Suprapubic skin (tissue), 3 donors: Measurements from ENCODE around the gene WDR5.

ENCODE experiments used
- EP300 ChIP-seq: sonication (generic); formaldehyde crosslinking; IDR thresholded peaks from one replicate; pipeline ENCODE4 v1.6.1; 2017; ENCODE audit warnings: antibody characterized with exemption
- POLR2A ChIP-seq, 2 donors: fragments of 450-650 bp; IDR thresholded peaks; one replicate each; pipeline ENCODE4 v1.6.1; 2017; ENCODE audit warnings: antibody characterized with exemption in 2 of 2, mild to moderate bottlenecking in 2 of 2, moderate library complexity in 2 of 2
- TF ChIP-seq, protein P1 (sequence below), 2 donors: fragments of 200-600 bp in 1 of 2; fragments of 450-650 bp in 1 of 2; sonication (generic) in 1 of 2; IDR thresholded peaks; one replicate each; pipeline ENCODE4 v1.5.1; 2016 to 2019; ENCODE audit warnings: antibody characterized with exemption in 2 of 2, mild to moderate bottlenecking in 1 of 2, moderate library complexity in 1 of 2

GRCh38 chr9:134193912-134194535 is 58.1 kb downstream of the WDR5 start:
- TF ChIP-seq, protein P1, sequence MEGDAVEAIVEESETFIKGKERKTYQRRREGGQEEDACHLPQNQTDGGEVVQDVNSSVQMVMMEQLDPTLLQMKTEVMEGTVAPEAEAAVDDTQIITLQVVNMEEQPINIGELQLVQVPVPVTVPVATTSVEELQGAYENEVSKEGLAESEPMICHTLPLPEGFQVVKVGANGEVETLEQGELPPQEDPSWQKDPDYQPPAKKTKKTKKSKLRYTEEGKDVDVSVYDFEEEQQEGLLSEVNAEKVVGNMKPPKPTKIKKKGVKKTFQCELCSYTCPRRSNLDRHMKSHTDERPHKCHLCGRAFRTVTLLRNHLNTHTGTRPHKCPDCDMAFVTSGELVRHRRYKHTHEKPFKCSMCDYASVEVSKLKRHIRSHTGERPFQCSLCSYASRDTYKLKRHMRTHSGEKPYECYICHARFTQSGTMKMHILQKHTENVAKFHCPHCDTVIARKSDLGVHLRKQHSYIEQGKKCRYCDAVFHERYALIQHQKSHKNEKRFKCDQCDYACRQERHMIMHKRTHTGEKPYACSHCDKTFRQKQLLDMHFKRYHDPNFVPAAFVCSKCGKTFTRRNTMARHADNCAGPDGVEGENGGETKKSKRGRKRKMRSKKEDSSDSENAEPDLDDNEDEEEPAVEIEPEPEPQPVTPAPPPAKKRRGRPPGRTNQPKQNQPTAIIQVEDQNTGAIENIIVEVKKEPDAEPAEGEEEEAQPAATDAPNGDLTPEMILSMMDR (IDR thresholded peaks at IDR 0.05) = no peak
- TF ChIP-seq POLR2A (IDR thresholded peaks at IDR 0.05) (no peak), EP300 (no peak)
